ENCODE data around the gene HDAC8.

GRCh38 chrX:72604705-72605104 is 32.1 kb upstream of the HDAC8 start:
- no peak for TF ChIP-seq POLR2A (IDR thresholded peaks at IDR 0.05)
- TF ChIP-seq CTCF (IDR thresholded peaks at IDR 0.05), result no peak

Measured in tibial nerve (tissue), 3 donors.